ENCODE measurements around the gene TAF10.

The TAF10 gene

GRCh38 chr11:6608726-6609501 is 3.1 kb downstream of the TAF10 start:
- TF ChIP-seq, protein P1, sequence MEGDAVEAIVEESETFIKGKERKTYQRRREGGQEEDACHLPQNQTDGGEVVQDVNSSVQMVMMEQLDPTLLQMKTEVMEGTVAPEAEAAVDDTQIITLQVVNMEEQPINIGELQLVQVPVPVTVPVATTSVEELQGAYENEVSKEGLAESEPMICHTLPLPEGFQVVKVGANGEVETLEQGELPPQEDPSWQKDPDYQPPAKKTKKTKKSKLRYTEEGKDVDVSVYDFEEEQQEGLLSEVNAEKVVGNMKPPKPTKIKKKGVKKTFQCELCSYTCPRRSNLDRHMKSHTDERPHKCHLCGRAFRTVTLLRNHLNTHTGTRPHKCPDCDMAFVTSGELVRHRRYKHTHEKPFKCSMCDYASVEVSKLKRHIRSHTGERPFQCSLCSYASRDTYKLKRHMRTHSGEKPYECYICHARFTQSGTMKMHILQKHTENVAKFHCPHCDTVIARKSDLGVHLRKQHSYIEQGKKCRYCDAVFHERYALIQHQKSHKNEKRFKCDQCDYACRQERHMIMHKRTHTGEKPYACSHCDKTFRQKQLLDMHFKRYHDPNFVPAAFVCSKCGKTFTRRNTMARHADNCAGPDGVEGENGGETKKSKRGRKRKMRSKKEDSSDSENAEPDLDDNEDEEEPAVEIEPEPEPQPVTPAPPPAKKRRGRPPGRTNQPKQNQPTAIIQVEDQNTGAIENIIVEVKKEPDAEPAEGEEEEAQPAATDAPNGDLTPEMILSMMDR (IDR thresholded peaks at IDR 0.05; ENCODE audit: low read depth, low read length) = no peak
- DNase-seq (ENCODE audit: low read depth in 2 of 2) = no peak
- no peak overlapping the region for H3K4me3 ChIP-seq (replicated peaks in 1 of 2; ENCODE audit: low read depth in 2 of 2, low read length in 2 of 2)

GRCh38 chr11:6608011-6608410 is 4.0 kb downstream of the TAF10 start:
- no peak overlapping the region for H3K4me3 ChIP-seq (replicated peaks in 1 of 2; ENCODE audit: low read depth in 2 of 2, low read length in 2 of 2)
- no peak for DNase-seq (ENCODE audit: low read depth in 2 of 2)

GRCh38 chr11:6607190-6607795 is 4.7 kb downstream of the TAF10 start:
- DNase-seq (ENCODE audit: low read depth in 2 of 2) = no peak
- TF ChIP-seq, protein P1 (IDR thresholded peaks at IDR 0.05; ENCODE audit: low read depth, low read length) = no peak

More at GRCh38 chr11:6608011-6608410, 4.0 kb downstream of the TAF10 start:
- TF ChIP-seq, protein P1 (IDR thresholded peaks at IDR 0.05; ENCODE audit: low read depth, low read length) = no peak

DNA sequence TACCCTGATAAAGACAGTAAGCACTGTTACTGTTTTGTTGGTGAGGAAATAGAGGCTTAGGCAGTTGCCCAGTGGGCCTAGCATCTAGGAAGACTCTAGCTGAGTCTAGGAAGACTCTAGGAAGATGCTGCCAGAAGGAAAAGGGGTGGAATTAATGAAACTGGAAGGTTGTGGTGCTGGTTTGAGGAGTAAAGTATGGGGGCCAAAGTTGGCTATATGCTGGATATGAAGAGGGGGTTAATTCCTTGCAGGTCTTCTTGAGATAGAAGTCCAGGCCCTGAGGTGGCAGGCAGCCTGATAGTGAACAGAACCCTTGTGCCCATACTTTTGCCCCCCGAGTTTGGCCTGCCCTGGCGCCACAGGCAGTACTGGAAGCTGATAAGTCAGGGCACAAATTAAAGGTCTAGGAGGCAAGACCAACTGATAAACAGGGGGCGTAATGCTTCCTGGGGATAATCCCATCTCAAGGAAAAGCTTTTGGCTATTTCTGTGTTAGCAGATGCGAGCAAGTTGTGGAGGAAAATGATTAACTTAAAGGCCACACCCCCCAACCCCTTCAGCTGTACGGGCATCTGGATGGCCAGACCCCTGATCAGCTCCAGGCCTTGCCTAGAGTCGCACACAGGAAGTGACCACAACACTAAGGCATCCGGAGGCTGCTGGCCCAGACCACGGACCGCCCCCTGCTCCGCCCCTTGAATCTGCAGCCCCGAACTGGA is 5.4 kb downstream of the TAF10 start:
- DNase-seq (ENCODE audit: low read depth in 2 of 2) = peak; percentile 94 to 95
- H3K4me3 ChIP-seq (replicated peaks in 1 of 2; ENCODE audit: low read depth in 2 of 2, low read length in 2 of 2) = peak overlapping the region in 1 of 2 donors; percentile 97
- TF ChIP-seq, protein P1 (IDR thresholded peaks at IDR 0.05; ENCODE audit: low read depth, low read length) = no peak

More at GRCh38 chr11:6607190-6607795, 4.7 kb downstream of the TAF10 start:
- no peak overlapping the region for H3K4me3 ChIP-seq (replicated peaks in 1 of 2; ENCODE audit: low read depth in 2 of 2, low read length in 2 of 2)

DNA sequence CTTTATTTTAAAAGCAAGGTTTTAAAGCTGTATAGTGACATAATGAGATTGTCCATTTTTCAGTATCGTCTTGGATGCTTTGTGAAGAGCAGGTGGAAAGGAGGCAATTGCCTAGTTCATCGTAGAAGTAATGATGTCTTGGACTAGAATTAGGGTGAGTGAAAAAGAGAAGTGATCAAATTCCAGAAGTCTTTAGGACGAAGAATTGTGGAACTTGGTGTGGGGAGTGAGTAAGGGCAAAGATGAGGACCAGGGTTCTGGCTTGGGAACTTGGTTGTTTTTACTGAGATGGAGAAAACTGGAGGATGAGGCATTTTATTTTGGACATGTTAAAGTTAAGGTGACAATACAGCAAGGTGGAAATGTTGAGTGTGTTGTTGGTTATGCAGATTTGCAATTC is 7.2 kb downstream of the TAF10 start:
- DNase-seq (ENCODE audit: low read depth in 2 of 2) = no peak
- H3K4me3 ChIP-seq (replicated peaks in 1 of 2; ENCODE audit: low read depth in 2 of 2, low read length in 2 of 2) = peak overlapping the region; percentile 88 to 97
- TF ChIP-seq, protein P1 (IDR thresholded peaks at IDR 0.05; ENCODE audit: low read depth, low read length) = no peak

GRCh38 chr11:6604081-6604626 is 7.9 kb downstream of the TAF10 start:
- peak overlapping the region; percentile 88 to 97 for H3K4me3 ChIP-seq (replicated peaks in 1 of 2; ENCODE audit: low read depth in 2 of 2, low read length in 2 of 2)
- TF ChIP-seq, protein P1 (IDR thresholded peaks at IDR 0.05; ENCODE audit: low read depth, low read length) = peak; percentile 33
- DNase-seq (ENCODE audit: low read depth in 2 of 2) = peak; percentile 66 to 78

All from cardiac fibroblast (primary cell).